ENCODE data around the gene HEYL.
A peak's percentile ranks its signal among the peaks of the same experiment; 100 is the strongest.

The HEYL gene

GRCh38 chr1:39639305-39640130 is at the start of gene HEYL:
Gene HEYL, minus strand, starts transcription at chr1:39639643. Its CDS starts 18 bp downstream, at chr1:39639625.
- Histone ChIP-seq H3K27me3 (ENCODE audit: insufficient read depth, low read depth, severe bottlenecking) (no peaks in the 10 kb centered on the region), H3K4me3 (ENCODE audit: low read depth, low read length) (peak within 1 kb of the TSS; percentile 73), H3K27ac (peak within 1 kb of the TSS; percentile 86), H3K9me3 (ENCODE audit: severe bottlenecking) (no peaks in the 10 kb centered on the region), H3K36me3 (0 out of 2 replicates have a peak, but pooled peaks cover 2% of the 10 kb centered on the region)
- DNase-seq: peak; percentile 91
- peak; percentile 84 for TF ChIP-seq CTCF (IDR thresholded peaks at IDR 0.05; ENCODE audit: low read depth, low read length)

GRCh38 chr1:39689214-39689613 is 49.8 kb upstream of the HEYL start:
- DNase-seq: no peak
- no peaks in the 10 kb centered on the region for H3K36me3 ChIP-seq
- no peak overlapping the region for H3K27ac ChIP-seq
- no peak overlapping the region for H3K4me3 ChIP-seq (ENCODE audit: low read depth, low read length)
- H3K27me3 ChIP-seq (ENCODE audit: insufficient read depth, low read depth, severe bottlenecking): peaks cover 15% of the 10 kb centered on the region
- H3K9me3 ChIP-seq (ENCODE audit: severe bottlenecking): no peaks in the 10 kb centered on the region
- no peak for TF ChIP-seq CTCF (IDR thresholded peaks at IDR 0.05; ENCODE audit: low read depth, low read length)

- Histone ChIP-seq H3K36me3 (no peaks in the 10 kb centered on the region), H3K4me3 (ENCODE audit: low read depth, low read length) (no peak overlapping the region), H3K9me3 (ENCODE audit: severe bottlenecking) (no peaks in the 10 kb centered on the region), H3K27ac (no peak overlapping the region), H3K27me3 (ENCODE audit: insufficient read depth, low read depth, severe bottlenecking) (peaks cover 15% of the 10 kb centered on the region)
- no peak for TF ChIP-seq CTCF (IDR thresholded peaks at IDR 0.05; ENCODE audit: low read depth, low read length)
- no peak for DNase-seq
Observed at GRCh38 chr1:39688706-39689105, 49.3 kb upstream of the HEYL start.

GRCh38 chr1:39687243-39687642 is 47.8 kb upstream of the HEYL start:
- Histone ChIP-seq H3K36me3 (no peaks in the 10 kb centered on the region), H3K27ac (no peak overlapping the region), H3K9me3 (ENCODE audit: severe bottlenecking) (no peaks in the 10 kb centered on the region), H3K4me3 (ENCODE audit: low read depth, low read length) (no peak overlapping the region), H3K27me3 (ENCODE audit: insufficient read depth, low read depth, severe bottlenecking) (peaks cover 14% of the 10 kb centered on the region)
- TF ChIP-seq CTCF (IDR thresholded peaks at IDR 0.05; ENCODE audit: low read depth, low read length): no peak
- DNase-seq: no peak

GRCh38 chr1:39685071-39685470 is 45.6 kb upstream of the HEYL start:
- H3K27me3 ChIP-seq (ENCODE audit: insufficient read depth, low read depth, severe bottlenecking): peaks cover under 1% of the 10 kb centered on the region
- no peaks in the 10 kb centered on the region for H3K36me3 ChIP-seq
- no peaks in the 10 kb centered on the region for H3K9me3 ChIP-seq (ENCODE audit: severe bottlenecking)
- TF ChIP-seq CTCF (IDR thresholded peaks at IDR 0.05; ENCODE audit: low read depth, low read length): no peak
- H3K27ac ChIP-seq: no peak overlapping the region
- no peak for DNase-seq
- H3K4me3 ChIP-seq (ENCODE audit: low read depth, low read length): no peak overlapping the region

- no peak for TF ChIP-seq CTCF (IDR thresholded peaks at IDR 0.05; ENCODE audit: low read depth, low read length)
- Histone ChIP-seq H3K4me3 (ENCODE audit: low read depth, low read length) (no peak overlapping the region), H3K36me3 (no peaks in the 10 kb centered on the region), H3K27ac (no peak overlapping the region), H3K27me3 (ENCODE audit: insufficient read depth, low read depth, severe bottlenecking) (no peaks in the 10 kb centered on the region), H3K9me3 (ENCODE audit: severe bottlenecking) (no peaks in the 10 kb centered on the region)
- no peak for DNase-seq
Observed at GRCh38 chr1:39684313-39684664, 44.8 kb upstream of the HEYL start.
